Measurements from ENCODE around the gene TRIM7.

The TRIM7 gene

DNA sequence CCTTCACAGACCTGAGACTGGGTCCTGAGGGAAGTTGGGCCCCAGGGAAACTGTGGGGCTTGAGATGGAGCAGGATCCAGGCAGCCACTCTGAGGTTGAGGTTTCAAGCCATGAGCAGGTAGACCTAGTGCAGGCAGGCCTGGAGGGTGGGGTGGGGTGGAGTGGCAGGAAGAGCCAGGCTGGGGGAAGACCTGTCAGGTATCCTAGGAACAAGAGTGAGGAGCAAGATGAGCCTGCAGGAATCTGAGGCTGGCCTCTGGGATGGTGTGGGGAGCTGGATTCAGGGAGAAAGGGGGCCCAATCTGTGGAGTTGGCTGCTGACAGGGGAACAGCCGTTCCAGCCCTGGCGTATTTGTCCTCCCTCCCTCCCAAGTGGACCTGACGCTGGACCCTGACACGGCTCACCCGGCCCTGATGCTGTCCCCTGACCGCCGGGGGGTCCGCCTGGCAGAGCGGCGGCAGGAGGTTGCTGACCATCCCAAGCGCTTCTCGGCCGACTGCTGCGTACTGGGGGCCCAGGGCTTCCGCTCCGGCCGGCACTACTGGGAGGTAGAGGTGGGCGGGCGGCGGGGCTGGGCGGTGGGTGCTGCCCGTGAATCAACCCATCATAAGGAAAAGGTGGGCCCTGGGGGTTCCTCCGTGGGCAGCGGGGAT lies 28.9 kb upstream of the TRIM7 start:
- no peak for DNase-seq
- intact Hi-C loops (cut with DNase I): no loop called here

DNA sequence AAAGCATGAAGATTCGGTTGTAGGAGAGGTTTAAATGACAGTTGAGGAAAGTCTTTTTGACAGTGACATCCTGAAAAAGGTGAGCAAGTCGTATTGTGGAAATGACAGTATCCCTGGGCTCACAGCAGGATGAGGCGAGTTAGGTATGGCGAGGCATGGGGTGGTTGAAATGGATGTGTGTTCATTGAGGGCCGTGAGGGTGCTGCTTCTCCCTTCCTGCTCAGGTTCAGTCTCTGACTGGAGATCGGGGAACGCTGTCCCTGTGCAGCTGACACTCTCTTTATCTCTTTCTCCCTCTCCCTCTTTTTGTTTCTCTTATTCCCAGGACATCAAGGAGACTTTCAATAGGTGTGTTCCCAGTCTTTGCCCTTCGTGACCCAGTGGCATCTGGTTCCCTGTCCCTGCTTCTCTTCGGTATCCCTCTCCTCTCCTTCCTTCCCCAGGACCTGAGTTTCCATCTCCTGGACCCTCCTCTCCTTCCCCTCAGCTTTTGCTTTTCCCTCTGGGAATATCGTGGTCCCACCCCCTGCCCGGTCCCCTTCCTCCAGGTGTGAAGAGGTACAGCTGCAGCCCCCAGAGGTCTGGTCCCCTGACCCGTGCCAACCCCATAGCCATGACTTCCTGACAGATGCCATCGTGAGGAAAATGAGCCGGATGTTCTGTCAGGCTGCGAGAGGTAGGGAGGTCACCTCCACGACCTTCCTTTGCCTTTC lies 28.2 kb upstream of the TRIM7 start:
- intact Hi-C loops (cut with DNase I): no loop called here
- peak in 1 of 10 donors; percentile 72 for DNase-seq

DNA sequence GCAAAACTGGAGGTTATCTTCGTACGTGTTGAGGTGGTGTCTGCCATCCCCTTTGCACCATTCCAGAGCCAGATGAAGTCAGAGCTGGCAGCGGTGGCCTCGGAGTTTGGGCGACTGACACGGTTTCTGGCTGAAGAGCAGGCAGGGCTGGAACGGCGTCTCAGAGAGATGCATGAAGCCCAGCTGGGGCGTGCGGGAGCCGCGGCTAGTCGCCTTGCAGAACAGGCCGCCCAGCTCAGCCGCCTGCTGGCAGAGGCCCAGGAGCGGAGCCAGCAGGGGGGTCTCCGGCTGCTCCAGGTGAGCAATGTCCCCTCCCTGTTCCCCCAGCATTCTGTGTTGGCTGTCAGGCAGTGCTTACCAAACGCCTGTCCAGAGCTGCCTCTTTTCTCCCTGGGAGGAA lies 27.6 kb upstream of the TRIM7 start:
- intact Hi-C loops (cut with DNase I): no loop called here
- DNase-seq: peak in 2 of 10 donors; percentile 70 to 86

DNA sequence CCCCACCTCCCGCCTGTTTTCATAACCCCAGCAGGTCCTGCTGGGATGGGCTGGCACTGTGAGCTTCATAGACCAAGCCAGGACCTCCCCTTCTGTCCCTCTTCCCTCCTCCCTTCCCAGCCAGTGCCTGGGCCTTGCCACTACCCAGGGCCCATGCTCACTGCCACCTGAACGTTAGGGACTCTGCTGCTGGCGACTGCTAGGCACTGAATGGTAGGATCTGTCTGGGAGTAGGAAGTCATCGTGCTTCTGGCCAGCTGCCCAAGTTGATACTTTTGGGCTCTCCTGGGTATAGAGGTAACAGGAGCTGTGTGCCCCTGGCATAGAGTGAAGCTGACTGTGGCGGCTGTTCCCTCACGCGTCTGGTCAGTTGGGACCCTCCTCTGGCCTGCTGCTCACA lies 26.4 kb upstream of the TRIM7 start:
- intact Hi-C loops (cut with DNase I): no loop called here
- DNase-seq: peak in 1 of 10 donors; percentile 52

DNA sequence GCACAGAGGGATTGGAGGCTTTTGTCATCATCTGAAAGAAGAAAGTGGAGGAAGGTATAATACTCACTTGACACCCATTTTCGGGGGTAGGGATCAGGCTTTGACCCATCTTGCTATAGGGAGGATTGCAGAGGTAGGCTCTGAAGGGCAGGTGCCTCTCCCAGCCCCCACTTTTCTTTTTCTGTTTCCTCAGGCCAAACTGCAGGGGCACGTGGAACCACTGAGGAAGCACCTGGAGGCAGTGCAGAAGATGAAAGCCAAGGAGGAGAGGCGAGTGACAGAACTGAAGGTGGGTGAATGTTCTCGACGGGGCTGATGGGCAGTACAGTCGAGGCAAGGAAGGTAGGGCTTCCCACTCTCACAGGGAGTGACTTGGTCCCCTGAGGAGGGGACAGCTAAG lies 25.6 kb upstream of the TRIM7 start:
- no peak for DNase-seq
- intact Hi-C loops (cut with DNase I): no loop called here

DNA sequence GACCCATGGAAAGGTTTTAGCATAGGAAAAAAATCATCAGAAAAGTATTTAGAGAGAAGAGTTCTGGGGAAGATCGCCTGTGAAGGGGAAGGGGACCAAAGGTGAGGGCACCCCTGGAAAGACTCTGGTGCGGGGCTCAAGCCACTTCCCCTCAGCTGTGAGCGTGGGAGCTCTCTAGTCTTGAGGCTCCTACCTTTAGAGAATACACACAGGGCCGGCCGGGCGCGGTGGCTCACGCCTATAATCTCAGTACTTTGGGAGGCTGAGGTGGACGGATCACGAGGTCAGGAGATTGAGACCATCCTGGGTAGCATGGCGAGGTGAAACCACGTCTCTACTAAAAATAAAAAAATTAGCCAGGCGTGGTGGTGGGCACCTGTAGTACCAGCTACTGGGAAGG lies 25.0 kb upstream of the TRIM7 start:
- peak in 1 of 10 donors; percentile 54 for DNase-seq
- intact Hi-C loops (cut with DNase I): no loop called here

DNA sequence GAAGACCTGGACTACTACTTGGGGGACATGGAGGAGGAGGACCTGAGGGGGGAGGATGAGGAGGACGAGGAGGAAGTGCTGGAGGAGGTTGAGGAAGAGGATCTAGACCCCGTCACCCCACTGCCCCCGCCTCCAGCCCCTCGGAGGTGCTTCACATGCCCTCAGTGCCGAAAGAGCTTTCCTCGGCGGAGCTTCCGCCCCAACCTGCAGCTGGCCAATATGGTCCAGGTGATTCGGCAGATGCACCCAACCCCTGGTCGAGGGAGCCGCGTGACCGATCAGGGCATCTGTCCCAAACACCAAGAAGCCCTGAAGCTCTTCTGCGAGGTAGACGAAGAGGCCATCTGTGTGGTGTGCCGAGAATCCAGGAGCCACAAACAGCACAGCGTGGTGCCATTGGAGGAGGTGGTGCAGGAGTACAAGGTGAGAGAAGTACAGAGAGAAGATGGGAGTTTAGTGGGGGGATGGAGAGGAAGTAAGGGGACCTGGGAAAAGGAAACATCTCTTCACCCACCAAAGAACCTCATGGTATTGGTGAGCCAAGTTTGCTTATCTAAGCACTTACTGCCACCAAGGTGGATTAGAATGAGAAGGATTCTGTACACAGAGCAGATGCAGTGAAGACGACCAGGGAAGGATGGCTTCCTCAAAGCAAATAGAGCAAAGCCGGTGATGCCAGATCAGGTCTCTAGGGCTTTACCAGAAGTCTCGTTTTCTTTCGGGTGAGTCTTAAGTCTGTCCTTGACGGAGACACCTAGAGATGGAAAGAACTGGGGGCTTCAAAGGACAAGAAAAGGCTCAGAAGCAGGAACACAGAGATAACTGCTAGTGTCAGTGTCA lies 19.6 kb upstream of the TRIM7 start:
- no peak for DNase-seq
- intact Hi-C loops (cut with DNase I): loop anchor here (5.0 kb wide), 1 partner anchor 362 kb away; the partner anchor contains the start of gene ZFP62

DNA sequence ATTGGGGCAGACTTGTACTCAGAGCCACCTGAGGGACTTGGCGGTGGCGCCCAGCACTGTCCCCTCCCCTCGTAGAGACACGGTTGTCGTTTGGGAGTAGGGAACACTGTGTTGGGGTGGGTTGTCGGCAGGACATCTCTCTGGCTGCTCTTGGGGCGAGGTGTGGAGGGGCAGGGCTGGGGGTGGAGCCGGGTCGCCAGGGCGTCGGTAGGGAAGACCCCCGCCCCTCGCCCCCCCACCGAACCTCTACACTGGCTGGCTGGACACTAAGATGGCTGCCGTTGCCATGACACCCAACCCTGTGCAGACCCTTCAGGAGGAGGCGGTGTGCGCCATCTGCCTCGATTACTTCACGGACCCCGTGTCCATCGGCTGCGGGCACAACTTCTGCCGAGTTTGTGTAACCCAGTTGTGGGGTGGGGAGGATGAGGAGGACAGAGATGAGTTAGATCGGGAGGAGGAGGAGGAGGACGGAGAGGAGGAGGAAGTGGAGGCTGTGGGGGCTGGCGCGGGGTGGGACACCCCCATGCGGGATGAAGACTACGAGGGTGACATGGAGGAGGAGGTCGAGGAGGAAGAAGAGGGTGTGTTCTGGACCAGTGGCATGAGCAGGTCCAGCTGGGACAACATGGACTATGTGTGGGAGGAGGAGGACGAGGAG lies 18.9 kb upstream of the TRIM7 start:
- intact Hi-C loops (cut with DNase I): loop anchor here (1.0 to 5.0 kb wide), 4 partner anchors 20 to 362 kb away; partner anchors contain the start of genes TRIM52 and ZFP62
- DNase-seq: peak in 2 of 10 donors; percentile 31 to 88

DNA sequence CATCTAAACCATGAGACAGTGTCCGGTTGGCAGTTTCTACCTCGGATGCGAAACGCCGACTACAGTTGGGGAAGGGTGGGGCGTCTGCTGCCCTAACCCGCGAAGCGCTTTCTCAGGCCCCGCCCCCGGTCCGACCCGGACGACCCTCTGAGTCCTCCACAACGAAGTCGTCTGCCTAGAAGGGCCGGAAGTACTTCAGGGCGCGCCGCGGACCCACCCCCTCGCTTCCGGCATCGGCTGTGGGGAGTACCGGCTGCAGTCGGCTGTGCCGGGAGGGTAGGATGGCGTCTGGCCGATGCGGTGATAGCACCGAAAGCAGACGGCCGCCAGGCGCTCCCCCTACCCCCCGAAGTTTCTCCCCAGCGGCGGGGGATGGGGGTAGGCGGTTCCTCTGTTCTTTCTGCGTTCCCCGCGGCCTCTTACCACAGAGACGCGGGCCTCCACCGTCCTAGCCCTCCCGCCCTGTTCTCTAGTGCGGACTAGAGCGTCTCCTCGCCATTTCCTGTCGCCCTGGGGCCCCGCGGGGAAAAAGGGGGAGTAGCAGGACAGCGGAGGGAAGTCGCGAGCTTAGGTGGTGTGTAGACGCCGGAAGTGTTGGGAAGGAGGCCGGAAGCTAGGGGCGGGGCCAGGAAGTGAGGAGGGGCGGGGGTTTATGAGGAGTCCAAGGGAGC lies 18.2 kb upstream of the TRIM7 start, which contains the start of gene TRIM41:
Gene TRIM41 (plus strand): TSS at position 224 of the 671 bp plus-strand sequence. CDS start 719 bp downstream, outside the sequence.
- intact Hi-C loops (cut with DNase I): loop anchor here (1.0 to 5.0 kb wide), 4 partner anchors 21 to 361 kb away; partner anchors contain the start of genes TRIM52 and ZFP62
- DNase-seq: peak; percentile 96 to 100 (median 98)

DNA sequence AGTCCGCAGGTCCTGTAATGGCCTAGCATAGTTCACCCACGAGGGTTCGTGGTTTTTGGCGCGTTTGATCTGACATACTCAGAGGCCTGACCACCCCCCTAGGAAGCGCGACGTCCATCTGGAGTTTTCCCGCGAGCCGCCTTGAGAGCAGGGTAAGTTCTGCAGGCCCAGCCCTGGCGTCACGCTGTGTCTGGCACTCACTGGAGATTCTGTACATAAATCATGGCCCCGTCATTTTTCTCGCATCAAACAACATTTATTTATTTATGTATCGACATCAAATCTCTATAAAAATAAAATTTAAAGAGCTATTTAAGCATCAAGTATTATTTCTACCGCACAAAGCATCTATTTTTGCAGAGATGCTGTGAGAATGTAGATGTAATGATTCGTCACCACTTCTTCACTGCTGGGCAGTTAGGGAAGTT lies 17.6 kb upstream of the TRIM7 start:
- intact Hi-C loops (cut with DNase I): loop anchor here (1.0 to 5.0 kb wide), 5 partner anchors 22 to 360 kb away; partner anchors contain the start of genes TRIM52 and ZFP62
- peak in 1 of 10 donors; percentile 90 for DNase-seq

DNA sequence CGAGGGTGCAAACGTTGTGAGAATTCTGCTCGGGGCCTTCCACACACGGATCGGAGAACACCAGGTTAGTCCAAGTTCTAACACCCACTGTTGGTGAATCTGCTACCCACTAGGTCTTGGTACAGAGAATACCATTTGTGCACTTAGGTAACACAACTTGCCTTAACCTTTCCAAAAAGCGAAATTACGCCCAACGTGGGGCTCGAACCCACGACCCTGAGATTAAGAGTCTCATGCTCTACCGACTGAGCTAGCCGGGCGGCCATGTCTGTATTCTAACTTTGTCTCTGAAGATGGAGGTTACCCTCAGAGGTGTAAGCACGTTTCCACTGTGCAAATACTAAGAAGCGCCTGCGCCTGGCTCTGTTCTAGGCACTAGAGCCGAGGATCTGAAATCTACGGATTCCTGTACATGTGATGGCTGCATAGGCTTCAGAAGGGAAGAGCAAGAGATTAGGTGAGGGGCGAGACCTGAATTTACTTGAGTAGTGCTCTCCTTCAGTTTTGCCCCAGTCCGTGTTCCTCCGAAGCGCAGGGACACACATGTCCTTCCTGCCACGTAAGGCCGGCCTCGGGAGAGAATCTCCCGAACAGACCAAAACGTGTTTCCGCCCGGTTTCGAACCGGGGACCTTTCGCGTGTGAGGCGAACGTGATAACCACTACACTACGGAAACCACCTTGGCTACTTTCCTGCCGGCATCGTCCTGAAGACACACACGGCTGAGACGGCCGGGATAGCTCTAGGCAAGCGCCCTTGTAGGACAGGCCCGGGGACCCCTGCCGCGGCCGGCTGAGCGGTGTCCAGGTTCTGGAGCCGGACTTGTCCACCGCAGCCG lies 17.0 kb upstream of the TRIM7 start:
- intact Hi-C loops (cut with DNase I): loop anchor here (1.0 to 5.0 kb wide), 2 partner anchors 31 to 360 kb away; partner anchors contain the start of gene ZFP62
- peak; percentile 87 to 99 (median 94) for DNase-seq

DNA sequence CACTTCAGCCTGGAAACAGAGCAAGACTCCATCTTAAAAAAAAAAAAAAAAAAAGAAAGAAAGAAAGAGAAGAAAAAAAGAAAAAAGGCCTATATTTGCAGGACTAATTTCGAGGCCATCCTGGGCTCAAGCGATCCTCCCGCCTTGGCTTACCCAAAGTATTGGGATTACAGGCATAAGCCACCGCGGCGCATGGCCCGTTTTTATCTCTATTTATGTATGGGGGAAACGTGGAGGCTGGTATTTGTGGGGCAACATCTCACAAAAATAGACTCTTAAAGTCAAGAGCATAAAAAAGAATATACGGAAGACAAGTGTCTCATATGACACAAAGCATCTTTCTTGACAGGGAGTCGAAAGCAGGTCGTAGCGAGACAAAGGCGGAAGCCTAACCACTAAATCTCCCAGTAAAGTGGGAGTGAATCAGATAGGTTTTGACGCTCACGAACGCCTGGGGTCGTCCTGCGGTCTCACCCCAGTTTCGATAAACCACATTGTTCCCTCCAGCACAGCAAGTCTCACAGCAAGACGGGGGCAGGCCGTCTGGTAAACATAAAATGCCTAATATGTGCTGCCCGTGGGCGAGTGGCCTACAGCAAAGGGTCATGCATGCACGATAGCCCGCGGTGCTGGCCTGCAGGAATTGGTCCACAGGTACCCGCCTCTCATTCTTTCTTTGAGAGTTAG lies 16.3 kb upstream of the TRIM7 start:
- intact Hi-C loops (cut with DNase I): loop anchor here (5.0 kb wide), 1 partner anchor 359 kb away; the partner anchor contains the start of gene ZFP62
- DNase-seq: no peak

DNA sequence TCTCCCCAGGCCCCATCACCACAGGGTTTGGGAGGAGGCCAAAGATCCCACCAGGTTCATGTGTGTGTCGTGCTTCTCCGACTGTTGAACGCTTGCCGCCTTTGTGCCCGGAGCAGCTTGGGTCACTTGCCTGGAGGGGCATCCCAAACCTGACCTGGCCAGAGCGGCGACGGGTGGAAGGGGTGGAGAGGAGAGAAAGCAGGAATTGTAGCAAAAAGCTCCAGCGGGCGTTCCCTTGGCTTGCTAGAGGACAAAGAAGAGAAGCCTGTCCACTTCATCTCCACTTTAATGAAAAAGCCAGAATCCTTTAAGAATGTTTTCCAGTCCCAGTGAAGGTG lies 15.2 kb upstream of the TRIM7 start:
- intact Hi-C loops (cut with DNase I): loop anchor here (5.0 kb wide), 1 partner anchor 358 kb away; the partner anchor contains the start of gene ZFP62
- peak in 1 of 10 donors; percentile 70 for DNase-seq

DNA sequence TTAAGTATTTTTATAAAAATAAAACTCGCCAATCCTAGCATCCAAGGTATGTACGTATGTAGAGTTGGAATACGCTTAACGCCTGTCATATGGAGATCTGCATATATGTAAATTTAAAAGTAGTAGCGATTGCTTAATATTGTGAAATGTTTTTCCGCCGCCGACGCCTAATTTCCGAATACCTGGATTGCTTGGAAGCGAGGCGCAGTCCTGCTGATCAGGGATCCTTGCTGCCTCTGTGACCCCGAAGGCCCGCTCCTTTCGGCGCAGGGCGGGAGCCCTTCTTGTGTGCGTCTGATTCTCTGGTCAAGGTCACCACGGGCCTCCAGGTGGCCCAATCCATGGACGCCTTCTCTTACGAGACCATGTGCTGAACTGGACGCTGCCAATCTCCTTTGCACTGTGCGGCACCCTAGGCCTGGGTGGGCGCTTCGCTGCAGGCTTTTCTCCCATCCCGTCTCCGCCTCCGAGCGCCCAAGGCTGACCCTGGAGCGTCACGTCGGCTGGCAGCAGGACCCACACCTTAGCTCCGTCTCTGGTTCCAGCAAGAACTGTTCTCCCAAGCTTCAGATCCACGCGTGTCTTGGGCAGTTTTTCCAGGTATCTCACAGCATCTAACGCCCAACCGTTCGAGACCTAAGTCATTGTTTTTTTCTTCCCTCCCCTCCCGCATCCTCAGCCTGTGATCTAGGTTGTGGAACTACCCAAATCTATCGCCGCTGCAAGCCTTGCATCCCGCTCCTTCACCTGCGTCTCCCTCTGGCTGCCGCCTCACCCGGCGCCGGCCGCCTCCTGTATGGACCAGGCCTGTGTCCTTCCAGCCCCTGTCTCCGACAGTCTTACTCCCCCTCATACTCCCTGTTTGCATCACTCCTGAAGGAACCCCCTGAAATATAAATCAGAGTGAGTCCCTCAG lies 14.5 kb upstream of the TRIM7 start:
- intact Hi-C loops (cut with DNase I): loop anchor here (5.0 kb wide), 1 partner anchor 357 kb away; the partner anchor contains the start of gene ZFP62

DNA sequence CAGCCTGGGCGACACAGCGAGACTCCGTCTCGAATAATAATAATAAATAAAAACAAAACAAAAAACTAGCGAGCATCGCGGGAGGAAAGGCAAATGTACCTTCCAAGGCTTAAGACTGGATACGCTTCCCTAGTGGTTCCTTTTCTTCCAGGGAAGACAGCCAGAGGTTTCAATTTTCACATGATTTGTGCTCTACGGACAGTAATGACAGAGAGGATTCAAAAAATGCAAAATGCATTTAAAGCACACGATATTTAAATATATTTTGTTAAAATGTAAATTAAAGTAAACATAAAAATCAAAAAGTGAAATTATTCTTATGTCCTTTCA lies 13.8 kb upstream of the TRIM7 start:
- intact Hi-C loops (cut with DNase I): loop anchor here (1.0 kb wide), 1 partner anchor 12 kb away; no protein-coding TSS in a partner anchor
- DNase-seq: no peak

More for the DNA sequence above, 14.5 kb upstream of the TRIM7 start:
- DNase-seq: peak in 1 of 10 donors; percentile 82

DNA sequence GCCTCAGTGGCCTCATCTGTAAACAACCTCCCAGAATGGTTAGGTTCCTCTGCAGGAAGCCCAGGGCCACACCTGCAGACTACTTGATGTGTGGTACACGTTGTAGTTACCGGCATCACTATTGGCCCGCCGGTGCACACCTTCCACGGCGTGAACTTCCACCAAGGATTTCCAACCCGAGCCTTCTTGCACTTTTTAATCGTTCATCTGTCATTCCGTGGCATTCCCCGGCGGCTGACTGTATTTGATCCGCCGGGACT lies 12.7 kb upstream of the TRIM7 start:
- DNase-seq: peak in 2 of 10 donors; percentile 25 to 82
- intact Hi-C loops (cut with DNase I): loop anchor here (1.0 kb wide), 1 partner anchor 11 kb away; no protein-coding TSS in a partner anchor
